GM12892 (cell line): ENCODE measurements around the gene SOX5.

ENCODE experiments used
- POLR2A ChIP-seq: IDR thresholded peaks from 2 replicates; pipeline ENCODE4 v1.6.1; 2011; ENCODE audit warnings: low read depth, low read length, control low read depth
- POLR2AphosphoS5 ChIP-seq: IDR thresholded peaks from 2 replicates; pipeline ENCODE4 v1.6.1; 2011; ENCODE audit warnings: low read depth, low read length, control low read depth
- TAF1 ChIP-seq: IDR thresholded peaks from 2 replicates; pipeline ENCODE4 v1.6.1; 2011; ENCODE audit warnings: low read depth, mild to moderate bottlenecking, control low read depth, low read length, borderline replicate concordance

GRCh38 chr12:23888396-23889068 is 60.9 kb downstream of the SOX5 start:
- TF ChIP-seq POLR2AphosphoS5 (no peak), POLR2A (no peak), TAF1 (no peak)
